Astrocyte of the cerebellum (primary cell): Measurements from ENCODE around the gene RFTN2.
"Not testable (repeated sequence)": the region's sequence is repeated elsewhere in the genome, so short reads cannot be mapped to it uniquely, and the experiment has no call there.

Source experiments
- DNase-seq: peaks from one replicate; pipeline ENCODE4 v3.0.0-alpha.2; 2011; ENCODE audit warnings: low read depth
- H3K4me3 ChIP-seq: 2 replicates; pipeline ENCODE4 v1.5.1; 2011; ENCODE audit warnings: mild to moderate bottlenecking, low read depth, low read length, moderate library complexity
- in situ Hi-C: cut with HindIII; loops from 2 replicates; pipeline ENCODE4 v1.10.0; 2017; ENCODE audit warnings: low sequenced_read_pairs
- TF ChIP-seq, protein P1 (sequence below): IDR thresholded peaks from 2 replicates; pipeline ENCODE4 v1.5.1; 2012; ENCODE audit warnings: low read length, low read depth, moderate library complexity, mild to moderate bottlenecking; ENCODE audit errors: missing control alignments

The RFTN2 gene

DNA sequence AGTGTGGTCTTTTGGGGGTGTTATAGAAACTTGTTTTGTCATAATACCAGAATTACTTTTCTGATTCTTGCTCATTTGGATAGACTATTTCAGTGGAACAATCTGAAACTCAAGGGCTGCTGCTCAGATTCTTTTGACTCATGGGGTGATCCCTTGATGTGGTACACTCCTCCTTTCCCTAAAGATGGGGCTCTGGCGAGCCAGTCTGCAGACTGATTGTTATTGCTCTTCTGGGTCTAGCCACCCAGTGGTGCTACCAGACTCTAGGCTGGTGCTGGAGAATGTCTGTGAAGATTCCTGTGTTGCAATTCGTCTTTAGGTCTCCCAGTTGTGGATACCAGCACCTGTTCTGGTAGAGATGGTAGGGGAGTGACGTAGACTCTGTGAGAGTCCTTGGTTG lies 25.6 kb upstream of the RFTN2 start:
- DNase-seq, result no peak
- no peak overlapping the region for H3K4me3 ChIP-seq
- in situ Hi-C loops, result no loop called here
- TF ChIP-seq, protein P1, sequence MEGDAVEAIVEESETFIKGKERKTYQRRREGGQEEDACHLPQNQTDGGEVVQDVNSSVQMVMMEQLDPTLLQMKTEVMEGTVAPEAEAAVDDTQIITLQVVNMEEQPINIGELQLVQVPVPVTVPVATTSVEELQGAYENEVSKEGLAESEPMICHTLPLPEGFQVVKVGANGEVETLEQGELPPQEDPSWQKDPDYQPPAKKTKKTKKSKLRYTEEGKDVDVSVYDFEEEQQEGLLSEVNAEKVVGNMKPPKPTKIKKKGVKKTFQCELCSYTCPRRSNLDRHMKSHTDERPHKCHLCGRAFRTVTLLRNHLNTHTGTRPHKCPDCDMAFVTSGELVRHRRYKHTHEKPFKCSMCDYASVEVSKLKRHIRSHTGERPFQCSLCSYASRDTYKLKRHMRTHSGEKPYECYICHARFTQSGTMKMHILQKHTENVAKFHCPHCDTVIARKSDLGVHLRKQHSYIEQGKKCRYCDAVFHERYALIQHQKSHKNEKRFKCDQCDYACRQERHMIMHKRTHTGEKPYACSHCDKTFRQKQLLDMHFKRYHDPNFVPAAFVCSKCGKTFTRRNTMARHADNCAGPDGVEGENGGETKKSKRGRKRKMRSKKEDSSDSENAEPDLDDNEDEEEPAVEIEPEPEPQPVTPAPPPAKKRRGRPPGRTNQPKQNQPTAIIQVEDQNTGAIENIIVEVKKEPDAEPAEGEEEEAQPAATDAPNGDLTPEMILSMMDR, result no peak

DNA sequence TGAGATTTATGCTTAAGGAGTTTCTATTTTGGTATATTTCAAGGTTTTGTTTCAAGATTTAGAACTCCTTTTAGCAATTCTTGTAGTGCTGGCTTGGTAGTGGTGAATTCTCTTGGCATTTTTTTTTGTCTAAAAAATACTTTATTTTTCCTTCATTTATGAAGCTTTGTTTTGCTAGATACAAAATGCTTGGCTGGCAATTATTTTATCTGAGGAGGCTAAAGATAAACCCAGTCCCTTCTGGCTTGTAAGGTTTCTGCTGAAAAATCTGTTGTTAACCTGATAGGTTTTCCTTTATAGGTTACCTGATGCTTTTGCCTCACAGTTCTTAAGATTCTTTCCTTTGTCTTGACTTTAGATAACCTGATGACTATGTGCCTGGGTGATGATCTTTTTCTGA lies 24.3 kb upstream of the RFTN2 start:
- DNase-seq, in situ Hi-C loops, H3K4me3 ChIP-seq: not testable (repeated sequence)

DNA sequence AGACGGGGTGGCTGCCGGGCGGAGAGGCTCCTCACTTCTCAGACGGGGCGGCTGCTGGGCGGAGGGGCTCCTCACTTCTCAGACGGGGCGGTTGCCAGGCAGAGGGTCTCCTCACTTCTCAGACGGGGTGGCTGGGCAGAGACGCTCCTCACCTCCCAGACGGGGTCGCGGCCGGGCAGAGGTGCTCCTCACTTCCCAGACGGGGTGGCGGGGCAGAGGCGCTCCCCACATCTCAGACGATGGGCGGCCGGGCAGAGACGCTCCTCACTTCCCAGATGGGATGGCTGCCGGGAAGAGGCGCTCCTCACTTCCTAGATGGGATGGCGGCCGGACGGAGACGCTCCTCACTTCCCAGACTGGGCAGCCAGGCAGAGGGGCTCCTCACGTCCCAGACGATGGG lies 21.2 kb upstream of the RFTN2 start:
- DNase-seq, in situ Hi-C loops, H3K4me3 ChIP-seq: not testable (repeated sequence)

DNA sequence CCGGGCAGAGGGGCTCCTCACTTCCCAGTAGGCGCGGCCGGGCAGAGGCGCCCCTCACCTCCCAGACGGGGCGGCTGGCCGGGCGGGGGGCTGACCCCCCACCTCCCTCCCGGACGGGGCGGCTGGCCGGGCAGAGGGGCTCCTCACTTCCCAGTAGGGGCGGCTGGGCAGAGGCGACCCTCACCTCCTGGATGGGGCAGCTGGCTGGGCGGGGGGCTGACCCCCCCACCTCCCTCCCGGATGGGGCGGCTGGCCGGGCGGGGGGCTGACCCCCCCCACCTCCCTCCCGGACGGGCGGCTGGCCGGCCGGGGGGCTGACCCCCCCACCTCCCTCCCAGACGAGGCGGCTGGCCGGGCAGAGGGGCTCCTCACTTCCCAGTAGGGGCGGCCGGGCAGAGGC lies 20.6 kb upstream of the RFTN2 start:
- DNase-seq, in situ Hi-C loops, H3K4me3 ChIP-seq: not testable (repeated sequence)

DNA sequence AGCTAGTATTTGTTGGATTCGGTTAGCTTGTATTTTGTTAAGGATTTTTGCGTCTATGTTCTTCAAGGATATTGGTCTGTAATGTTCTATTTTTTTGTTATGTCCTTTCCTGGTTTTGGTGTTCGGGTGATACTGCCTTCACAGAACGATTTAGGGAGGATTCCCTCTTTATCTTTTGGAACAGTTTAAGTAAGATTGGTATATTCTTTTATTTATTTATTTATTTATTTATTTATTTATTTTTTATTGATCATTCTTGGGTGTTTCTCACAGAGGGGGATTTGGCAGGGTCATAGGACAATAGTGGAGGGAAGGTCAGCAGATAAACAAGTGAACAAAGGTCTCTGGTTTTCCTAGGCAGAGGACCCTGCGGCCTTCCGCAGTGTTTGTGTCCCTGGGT lies 19.8 kb upstream of the RFTN2 start:
- DNase-seq, H3K4me3 ChIP-seq, in situ Hi-C loops: not testable (repeated sequence)

DNA sequence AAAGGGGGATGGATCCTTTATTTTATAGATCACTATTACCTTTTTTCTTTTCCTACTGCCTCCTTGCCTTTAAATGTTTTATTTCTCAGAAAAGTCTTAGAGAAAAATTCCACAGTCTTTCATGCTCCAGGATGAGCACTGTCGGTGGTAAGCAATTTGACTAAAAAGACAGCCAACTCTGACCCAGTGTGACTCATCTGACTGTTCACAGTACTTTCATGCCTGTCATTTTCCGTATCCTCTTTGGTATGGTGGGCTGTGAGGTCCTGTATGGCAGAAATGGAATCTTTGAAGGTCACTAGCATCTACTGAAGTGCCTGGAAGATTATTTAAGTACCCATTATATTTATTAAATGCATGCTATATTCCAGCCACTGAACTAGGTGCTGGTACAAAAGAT lies 2.1 kb upstream of the RFTN2 start:
- no peak for DNase-seq
- no peak overlapping the region for H3K4me3 ChIP-seq
- in situ Hi-C loops, result no loop called here
- TF ChIP-seq, protein P1, result no peak

DNA sequence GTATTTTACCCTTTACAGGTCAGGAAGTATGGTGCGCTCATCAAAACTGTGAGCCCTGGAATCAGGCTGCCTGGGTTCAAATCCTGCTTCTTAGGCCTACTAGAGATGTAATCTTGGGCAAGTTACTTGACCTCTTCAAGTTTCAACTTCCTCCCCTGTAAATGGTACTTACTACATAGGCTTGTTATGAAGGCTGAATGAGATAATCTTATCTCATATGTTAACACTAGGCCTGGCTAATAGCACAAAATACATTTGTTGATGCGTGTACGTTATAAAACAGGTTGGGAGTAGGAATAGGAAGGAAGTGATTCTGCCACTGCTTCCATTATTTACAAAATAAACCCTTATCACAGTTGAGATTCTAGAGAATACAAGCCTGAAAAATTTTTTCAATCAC lies 1.7 kb upstream of the RFTN2 start:
- in situ Hi-C loops, result no loop called here
- DNase-seq, result no peak
- H3K4me3 ChIP-seq, result no peak overlapping the region
- TF ChIP-seq, protein P1, result no peak

DNA sequence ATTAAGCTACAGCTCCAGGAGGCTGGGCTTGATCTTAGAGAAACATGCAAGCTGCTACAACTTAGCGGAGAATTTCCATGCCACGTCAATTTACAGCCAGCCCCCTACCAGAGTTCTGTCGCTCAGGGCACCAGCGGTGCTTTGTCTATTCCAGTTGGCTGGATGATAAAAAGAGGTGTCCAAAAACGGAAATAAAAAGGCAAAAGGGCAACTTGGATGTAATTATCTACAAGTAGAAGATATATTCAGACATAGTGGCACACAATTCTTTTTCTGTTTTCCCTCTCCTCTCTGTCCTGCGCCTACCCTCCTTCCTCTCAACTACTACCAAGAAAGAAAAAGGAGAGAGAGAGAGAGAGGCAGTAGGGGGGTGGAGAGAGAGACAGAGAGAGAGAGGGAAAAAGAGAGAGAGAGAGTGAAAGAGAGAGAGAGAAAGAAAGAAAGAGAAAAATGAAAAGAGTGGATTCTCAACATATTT lies 363 bp upstream of the RFTN2 start:
- TF ChIP-seq, protein P1, result no peak
- peak; percentile 47 for DNase-seq
- in situ Hi-C loops, result no loop called here
- peak overlapping the region; percentile 49 for H3K4me3 ChIP-seq

DNA sequence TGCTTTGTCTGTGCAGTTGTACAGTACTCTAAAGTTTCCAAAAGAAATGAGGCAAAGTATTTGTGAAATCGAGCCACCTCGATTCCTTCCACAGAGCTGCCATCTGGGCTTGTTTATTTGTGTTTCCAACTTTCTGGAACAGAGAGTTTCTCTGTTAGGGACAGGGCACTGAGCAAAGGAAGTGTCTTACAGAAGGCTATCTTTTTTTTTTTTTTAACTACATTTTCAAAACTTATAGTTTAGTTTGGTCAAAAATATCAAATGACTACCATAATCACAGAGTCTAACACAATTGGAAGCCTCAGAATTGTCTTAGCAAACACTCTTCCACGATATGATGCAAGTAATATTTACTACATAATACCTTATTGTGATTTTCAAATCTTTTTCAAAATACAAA lies 796 bp downstream of the RFTN2 start:
- TF ChIP-seq, protein P1, result no peak
- in situ Hi-C loops, result no loop called here
- H3K4me3 ChIP-seq, result peak overlapping the region; percentile 49
- no peak for DNase-seq
